Endodermal cell (in vitro differentiated cells): ENCODE measurements around the gene GPSM1. TPM values are rescaled to one million over a fixed set of nuclear protein-coding genes. Genes with fewer than 3 reads are reported as not detected.

Source experiments
- DNase-seq: peaks from one replicate; pipeline ENCODE4 v3.0.0-alpha.2; 2017
- H3K27ac ChIP-seq: 2 replicates; pipeline ENCODE4 v1.5.1; 2013; ENCODE audit warnings: mild to moderate bottlenecking, low read depth, low read length, moderate library complexity
- H3K27me3 ChIP-seq: 2 replicates; pipeline ENCODE4 v1.6.1; 2013; ENCODE audit warnings: mild to moderate bottlenecking, low read length, moderate library complexity; ENCODE audit not compliant: insufficient read depth, control insufficient read depth, poor library complexity, severe bottlenecking
- H3K36me3 ChIP-seq: 2 replicates; pipeline ENCODE4 v1.7.0; 2013; ENCODE audit warnings: mild to moderate bottlenecking, low read length, moderate library complexity; ENCODE audit not compliant: control insufficient read depth, insufficient read depth
- H3K4me1 ChIP-seq: one replicate; pipeline ENCODE4 v1.7.0; 2013; ENCODE audit warnings: low read length; ENCODE audit not compliant: control insufficient read depth, insufficient read depth
- H3K4me3 ChIP-seq: 2 replicates; pipeline ENCODE4 v1.5.1; 2013; ENCODE audit warnings: mild to moderate bottlenecking, low read length, moderate library complexity
- H3K9ac ChIP-seq: 2 replicates; pipeline ENCODE4 v1.6.1; 2013; ENCODE audit warnings: mild to moderate bottlenecking, low read length, moderate library complexity; ENCODE audit not compliant: poor library complexity, severe bottlenecking; ENCODE audit errors: extremely low read depth
- H3K9me3 ChIP-seq: 2 replicates; pipeline ENCODE4 v1.6.1; 2013; ENCODE audit warnings: mild to moderate bottlenecking, low read length, moderate library complexity; ENCODE audit not compliant: control insufficient read depth
- H3K27ac Mint-ChIP-seq: 2 replicates; pipeline ENCODE4 v1.8.0; 2020; ENCODE audit warnings: mixed read lengths
- H3K27me3 Mint-ChIP-seq: 2 replicates; pipeline ENCODE4 v1.8.0; 2021; ENCODE audit warnings: mild to moderate bottlenecking, mixed read lengths; ENCODE audit not compliant: insufficient read depth
- H3K36me3 Mint-ChIP-seq: 2 replicates; pipeline ENCODE4 v1.8.0; 2020; ENCODE audit warnings: low read depth, mixed read lengths
- H3K4me1 Mint-ChIP-seq: 2 replicates; pipeline ENCODE4 v1.8.0; 2020; ENCODE audit warnings: mixed read lengths
- H3K4me3 Mint-ChIP-seq: 2 replicates; pipeline ENCODE4 v1.8.0; 2020; ENCODE audit warnings: mild to moderate bottlenecking, moderate library complexity, mixed read lengths
- H3K9me3 Mint-ChIP-seq: 2 replicates; pipeline ENCODE4 v1.8.0; 2020; ENCODE audit warnings: mild to moderate bottlenecking, mixed read lengths
- WGBS, 2 experiments: methylation state at CpG; one replicate each; pipeline versions ENCODE4 v1.1.5 to v1.1.7; 2013; ENCODE audit warnings: missing lambda C conversion rate in 2 of 2, mixed read lengths in 1 of 2; ENCODE audit not compliant: insufficient coverage in 1 of 2, insufficient read length in 1 of 2; 5-methylcytosine and 5-hydroxymethylcytosine counted together
- total RNA-seq, 2 donors: library from RNA; stranded (reverse); fragmentation: NEBNext Ultra II Directional in 1 of 2; extraction: Animal tissue kit (Norgen Biotek cat#: 25700) in 1 of 2; gene quantifications; 2 replicates in 1 of 2; 3 replicates in 1 of 2; pipeline ENCODE4 v1.2.1, GENCODE V29; 2021
- TF ChIP-seq, protein P1 (sequence below): fragments of 200-600 bp; sonication (generic); conservative IDR thresholded peaks from 2 replicates; pipeline ENCODE4 v1.5.0; 2021; ENCODE audit warnings: antibody characterized with exemption, mild to moderate bottlenecking

Gene GPSM1
- total RNA-seq, 2 donors from 2014 or later: 37.2 to 38.6 TPM

DNA sequence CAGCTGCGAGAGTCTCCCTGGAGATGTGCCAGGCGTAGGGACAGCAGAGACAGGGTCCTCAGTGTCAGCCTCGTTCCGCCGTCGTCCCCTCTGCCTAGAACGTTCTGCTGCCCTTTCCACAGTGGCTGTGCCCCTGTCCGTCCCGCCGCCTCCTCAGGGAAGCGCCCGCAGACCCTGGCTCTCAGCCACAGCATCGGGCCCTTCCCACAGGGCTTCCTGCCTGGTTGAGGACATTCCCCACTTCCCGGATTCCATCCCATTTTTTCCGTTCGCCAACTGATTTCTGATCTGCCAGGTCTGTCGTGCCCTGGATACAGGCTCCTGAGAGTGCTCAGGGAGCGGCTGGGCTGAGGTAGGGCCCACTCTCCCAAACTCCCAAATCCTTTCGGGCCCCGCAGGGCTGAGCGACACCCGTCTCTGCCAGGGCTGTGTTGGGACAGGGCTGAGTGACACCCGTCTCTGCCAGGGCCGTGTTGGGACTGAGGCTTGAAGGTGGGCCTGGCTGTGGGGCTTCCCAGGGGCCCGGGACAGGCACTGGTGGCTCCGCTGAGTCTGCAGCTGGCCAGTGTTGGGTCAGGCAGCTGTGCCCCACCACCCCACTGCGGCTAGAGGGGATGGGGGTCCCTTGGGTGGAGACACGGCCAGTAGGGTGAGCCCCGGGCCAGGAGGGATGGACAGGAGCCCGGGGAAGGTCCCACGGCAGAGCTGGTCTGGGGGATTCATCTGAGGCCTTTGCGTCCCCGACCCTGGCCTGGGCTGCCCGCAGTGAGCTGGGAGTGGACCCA, 20.3 kb downstream of the GPSM1 start:
- Mint-ChIP-seq H3K27me3 (no peaks in the 10 kb centered on the region), H3K4me1 (peaks cover 3% of the 10 kb centered on the region), H3K36me3 (no peaks in the 10 kb centered on the region), H3K4me3 (no peak overlapping the region), H3K9me3 (no peaks in the 10 kb centered on the region), H3K27ac (no peak overlapping the region)
- H3K27ac ChIP-seq: no peak overlapping the region
- WGBS, 2 experiments: 90 to 93% methylated on average over 26 to 34 of the region's 34 CpGs
- TF ChIP-seq, protein P1, sequence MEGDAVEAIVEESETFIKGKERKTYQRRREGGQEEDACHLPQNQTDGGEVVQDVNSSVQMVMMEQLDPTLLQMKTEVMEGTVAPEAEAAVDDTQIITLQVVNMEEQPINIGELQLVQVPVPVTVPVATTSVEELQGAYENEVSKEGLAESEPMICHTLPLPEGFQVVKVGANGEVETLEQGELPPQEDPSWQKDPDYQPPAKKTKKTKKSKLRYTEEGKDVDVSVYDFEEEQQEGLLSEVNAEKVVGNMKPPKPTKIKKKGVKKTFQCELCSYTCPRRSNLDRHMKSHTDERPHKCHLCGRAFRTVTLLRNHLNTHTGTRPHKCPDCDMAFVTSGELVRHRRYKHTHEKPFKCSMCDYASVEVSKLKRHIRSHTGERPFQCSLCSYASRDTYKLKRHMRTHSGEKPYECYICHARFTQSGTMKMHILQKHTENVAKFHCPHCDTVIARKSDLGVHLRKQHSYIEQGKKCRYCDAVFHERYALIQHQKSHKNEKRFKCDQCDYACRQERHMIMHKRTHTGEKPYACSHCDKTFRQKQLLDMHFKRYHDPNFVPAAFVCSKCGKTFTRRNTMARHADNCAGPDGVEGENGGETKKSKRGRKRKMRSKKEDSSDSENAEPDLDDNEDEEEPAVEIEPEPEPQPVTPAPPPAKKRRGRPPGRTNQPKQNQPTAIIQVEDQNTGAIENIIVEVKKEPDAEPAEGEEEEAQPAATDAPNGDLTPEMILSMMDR: no peak
- H3K36me3 ChIP-seq: no peaks in the 10 kb centered on the region
- peaks cover 6% of the 10 kb centered on the region for H3K4me1 ChIP-seq
- no peak overlapping the region for H3K9ac ChIP-seq
- no peaks in the 10 kb centered on the region for H3K27me3 ChIP-seq
- H3K9me3 ChIP-seq: no peaks in the 10 kb centered on the region
- DNase-seq: no peak
- no peak overlapping the region for H3K4me3 ChIP-seq

DNA sequence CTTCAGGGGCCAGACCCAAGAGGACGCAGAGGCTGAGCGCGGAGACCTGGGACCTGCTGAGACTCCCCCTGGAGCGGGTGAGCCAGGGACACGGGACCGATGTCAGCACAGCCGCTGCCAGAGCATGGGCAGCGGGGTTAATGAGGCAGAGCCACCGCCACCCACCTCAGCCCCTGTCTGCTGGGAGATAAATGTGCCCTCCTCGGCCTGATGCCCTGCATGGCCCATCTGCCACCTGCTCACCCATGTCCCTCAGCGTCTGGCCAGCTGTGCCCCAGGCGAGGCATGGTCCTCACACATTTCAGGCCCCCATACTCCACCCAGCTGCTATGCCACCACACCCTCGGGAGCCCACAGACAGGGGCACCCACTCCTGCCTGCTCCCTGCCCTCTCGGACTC, 21.4 kb downstream of the GPSM1 start:
- no peaks in the 10 kb centered on the region for H3K27me3 ChIP-seq
- 93 to 94% methylated on average over 4 to 14 of the region's 14 CpGs for WGBS, 2 experiments
- no peak for DNase-seq
- TF ChIP-seq, protein P1: no peak
- H3K36me3 ChIP-seq: no peaks in the 10 kb centered on the region
- no peaks in the 10 kb centered on the region for H3K4me1 ChIP-seq
- Mint-ChIP-seq H3K27me3 (no peaks in the 10 kb centered on the region), H3K9me3 (no peaks in the 10 kb centered on the region), H3K27ac (no peak overlapping the region), H3K4me3 (no peak overlapping the region), H3K4me1 (peaks cover 1% of the 10 kb centered on the region), H3K36me3 (no peaks in the 10 kb centered on the region)
- H3K4me3 ChIP-seq: no peak overlapping the region
- no peaks in the 10 kb centered on the region for H3K9me3 ChIP-seq
- no peak overlapping the region for H3K27ac ChIP-seq
- no peak overlapping the region for H3K9ac ChIP-seq

DNA sequence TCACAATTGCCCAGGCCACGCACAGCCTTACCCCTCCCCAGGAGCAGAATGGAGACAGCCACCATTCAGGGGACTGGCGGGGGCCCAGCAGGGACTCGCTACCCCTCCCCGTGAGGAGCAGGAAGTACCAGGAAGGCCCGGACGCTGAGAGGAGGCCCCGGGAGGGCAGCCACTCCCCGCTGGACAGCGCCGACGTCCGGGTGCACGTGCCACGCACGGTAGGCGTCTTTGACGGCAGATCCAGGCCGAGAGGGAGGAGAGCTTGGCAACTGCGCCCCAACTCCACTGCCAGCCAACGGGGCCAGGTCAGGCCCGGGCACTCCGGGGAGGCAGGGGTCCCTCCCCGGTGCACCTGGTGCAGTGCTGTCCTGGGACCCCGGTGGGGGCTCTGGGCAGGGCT, 22.2 kb downstream of the GPSM1 start:
- H3K27ac ChIP-seq: no peak overlapping the region
- Mint-ChIP-seq H3K27me3 (no peaks in the 10 kb centered on the region), H3K4me1 (peaks cover 1% of the 10 kb centered on the region), H3K36me3 (no peaks in the 10 kb centered on the region), H3K27ac (no peak overlapping the region), H3K4me3 (no peak overlapping the region), H3K9me3 (no peaks in the 10 kb centered on the region)
- no peak for DNase-seq
- WGBS, 2 experiments: 90 to 92% methylated on average over 23 to 24 of the region's 24 CpGs
- H3K4me1 ChIP-seq: no peaks in the 10 kb centered on the region
- no peaks in the 10 kb centered on the region for H3K27me3 ChIP-seq
- TF ChIP-seq, protein P1: no peak
- H3K9ac ChIP-seq: no peak overlapping the region
- H3K4me3 ChIP-seq: no peak overlapping the region
- H3K36me3 ChIP-seq: no peaks in the 10 kb centered on the region
- H3K9me3 ChIP-seq: no peaks in the 10 kb centered on the region
